Iris pigment epithelial cell (primary cell): ENCODE results near the gene XPC.
"Not testable (repeated sequence)": the region's sequence is repeated elsewhere in the genome, so short reads cannot be mapped to it uniquely, and the experiment has no call there.

ENCODE experiments used
- DNase-seq: peaks from one replicate; pipeline ENCODE4 v3.0.0-alpha.2; 2011; ENCODE audit warnings: low read depth

Gene XPC

DNA sequence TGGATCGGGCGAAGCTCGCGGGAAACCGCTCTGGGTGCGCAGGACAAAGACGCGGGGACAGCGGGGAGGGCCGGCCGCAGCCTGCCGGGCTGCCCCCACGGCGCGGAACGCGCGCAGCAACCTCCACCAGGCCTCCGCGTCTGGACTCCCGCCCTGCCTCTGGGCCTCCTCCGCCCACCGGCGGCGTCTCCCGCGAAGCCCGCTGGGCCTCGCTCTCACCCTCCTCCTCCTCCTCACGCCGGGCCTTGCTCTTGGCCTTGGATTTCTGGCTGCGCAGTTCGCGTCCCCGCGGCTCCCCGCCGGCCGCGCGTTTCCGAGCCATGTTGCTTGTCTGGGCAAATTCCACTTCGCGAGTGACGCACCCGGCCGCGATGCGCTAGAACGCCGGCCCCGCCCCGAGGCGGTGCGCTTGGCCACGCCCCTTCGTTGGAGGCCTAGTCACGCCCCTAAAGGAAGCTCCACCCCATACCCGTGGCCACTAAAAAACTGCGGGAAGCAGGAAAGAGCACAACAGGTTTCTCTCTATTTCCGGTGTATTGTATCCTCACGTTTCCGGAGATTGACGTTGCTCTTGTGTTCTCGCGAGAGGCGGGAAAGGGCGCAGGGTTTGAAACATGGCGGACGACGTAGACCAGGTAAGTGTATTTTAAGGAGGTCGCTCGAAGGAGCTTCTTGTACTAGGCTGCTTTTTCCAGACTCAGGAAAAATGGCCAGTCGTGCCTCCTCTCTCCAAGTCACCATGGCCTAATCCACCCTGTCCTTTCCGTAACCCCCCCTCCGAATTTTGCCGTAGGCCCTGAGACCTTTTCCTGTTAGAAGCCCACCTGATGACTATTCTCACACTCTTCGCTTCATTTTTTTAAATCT is at the start of gene XPC, which contains the start of gene LSM3:
Gene XPC (minus strand): TSS at position 355 of the 867 bp plus-strand sequence. CDS start 33 bp downstream, at position 322.
Gene LSM3 (plus strand): TSS at position 571 of the 867 bp plus-strand sequence. CDS start 44 bp downstream, at position 615.
- peak; percentile 99 for DNase-seq

DNA sequence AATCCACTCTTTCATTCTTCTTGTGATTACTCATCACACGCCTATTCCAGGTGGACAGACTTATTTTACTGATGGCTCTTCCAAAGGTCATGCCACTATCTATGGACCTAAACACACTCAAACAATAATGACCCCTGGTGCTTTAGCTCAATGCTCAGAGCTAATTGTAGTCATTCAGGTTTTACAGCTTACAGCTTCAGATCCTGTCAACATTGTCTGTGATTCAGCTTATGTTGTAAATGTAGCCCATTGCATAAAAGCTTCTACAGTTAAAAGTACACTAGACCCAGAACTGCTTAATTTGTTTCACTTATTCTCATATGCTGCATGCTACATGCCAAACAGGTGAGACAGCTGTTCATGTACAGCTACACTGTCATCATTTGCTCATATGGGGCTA is 49.5 kb upstream of the XPC start:
- DNase-seq: no peak

DNA sequence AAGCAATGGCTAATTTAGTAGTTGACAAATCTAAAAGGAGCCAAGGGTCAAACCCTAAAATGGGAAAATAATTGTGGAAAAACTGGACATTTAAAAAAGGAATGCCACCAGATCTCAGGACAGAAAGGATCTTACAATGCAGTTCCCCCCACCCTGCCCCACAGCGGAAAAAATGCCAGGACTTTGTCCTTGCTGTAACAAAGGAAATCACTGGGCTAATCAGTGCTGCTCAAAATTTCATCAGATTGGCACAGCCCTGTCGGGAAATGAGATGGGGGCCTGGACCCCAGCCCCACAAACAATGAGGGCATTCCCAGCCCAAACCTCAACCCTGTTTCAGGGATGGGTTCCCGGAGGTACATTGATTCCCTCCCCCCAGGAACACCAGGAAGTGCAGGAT is 48.0 kb upstream of the XPC start:
- not testable (repeated sequence) for DNase-seq

DNA sequence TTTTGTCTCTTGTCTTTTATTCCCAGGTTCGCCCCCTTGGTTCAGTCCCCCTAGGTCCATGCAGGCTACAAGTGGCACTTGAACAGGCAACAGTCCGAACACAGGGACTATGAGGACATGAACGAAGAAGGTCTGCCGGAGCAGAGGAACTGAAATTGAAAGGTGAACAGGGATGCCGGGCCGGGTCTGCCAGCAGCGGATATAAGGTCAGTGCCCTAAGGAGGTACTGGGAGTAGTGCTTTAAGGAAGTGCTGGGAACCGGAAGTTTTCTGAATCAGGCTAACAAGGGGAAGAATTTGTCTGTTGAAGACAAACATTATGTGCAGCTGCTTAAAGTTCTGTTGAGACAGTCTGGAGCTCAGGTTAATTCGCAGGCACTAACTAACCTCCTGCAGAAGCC is 47.0 kb upstream of the XPC start:
- DNase-seq: no peak

DNA sequence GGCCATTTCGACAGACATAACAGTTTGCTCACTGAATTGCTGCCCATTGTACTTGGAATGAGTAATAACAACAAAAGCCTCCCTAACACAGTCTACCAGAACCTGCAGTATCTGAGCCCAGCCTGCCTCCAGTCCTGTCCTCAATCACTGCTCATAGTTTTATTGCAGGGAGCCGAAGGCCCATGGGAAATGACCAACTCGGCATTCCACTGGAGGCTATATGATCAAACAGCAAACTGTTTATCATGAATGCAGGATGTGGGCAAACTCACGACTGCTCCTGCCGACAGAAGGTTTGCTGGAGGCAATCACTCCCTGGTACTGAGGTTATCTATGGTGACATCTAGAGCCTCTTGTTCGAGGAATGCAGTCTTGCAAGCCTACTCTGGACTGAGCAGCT is 46.5 kb upstream of the XPC start:
- peak; percentile 46 for DNase-seq

DNA sequence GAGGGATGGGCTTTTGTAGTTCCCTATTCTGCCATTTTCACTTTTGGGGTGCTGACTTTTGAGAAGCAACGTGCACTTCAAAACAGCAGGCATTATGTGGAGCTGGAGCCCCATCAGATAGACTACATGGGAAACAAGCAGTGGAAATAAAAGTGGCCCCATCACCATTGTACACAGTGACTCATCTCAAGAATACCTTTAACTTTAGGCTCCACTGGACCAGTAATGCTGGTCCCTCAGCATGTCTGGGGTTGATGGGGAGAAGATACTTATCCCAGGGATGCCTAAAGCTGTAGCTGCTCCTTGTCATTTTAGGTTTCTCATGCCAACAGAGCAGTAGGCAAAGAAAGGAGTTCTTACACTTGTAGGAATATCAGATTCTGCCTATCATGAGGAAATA is 45.2 kb upstream of the XPC start:
- no peak for DNase-seq

DNA sequence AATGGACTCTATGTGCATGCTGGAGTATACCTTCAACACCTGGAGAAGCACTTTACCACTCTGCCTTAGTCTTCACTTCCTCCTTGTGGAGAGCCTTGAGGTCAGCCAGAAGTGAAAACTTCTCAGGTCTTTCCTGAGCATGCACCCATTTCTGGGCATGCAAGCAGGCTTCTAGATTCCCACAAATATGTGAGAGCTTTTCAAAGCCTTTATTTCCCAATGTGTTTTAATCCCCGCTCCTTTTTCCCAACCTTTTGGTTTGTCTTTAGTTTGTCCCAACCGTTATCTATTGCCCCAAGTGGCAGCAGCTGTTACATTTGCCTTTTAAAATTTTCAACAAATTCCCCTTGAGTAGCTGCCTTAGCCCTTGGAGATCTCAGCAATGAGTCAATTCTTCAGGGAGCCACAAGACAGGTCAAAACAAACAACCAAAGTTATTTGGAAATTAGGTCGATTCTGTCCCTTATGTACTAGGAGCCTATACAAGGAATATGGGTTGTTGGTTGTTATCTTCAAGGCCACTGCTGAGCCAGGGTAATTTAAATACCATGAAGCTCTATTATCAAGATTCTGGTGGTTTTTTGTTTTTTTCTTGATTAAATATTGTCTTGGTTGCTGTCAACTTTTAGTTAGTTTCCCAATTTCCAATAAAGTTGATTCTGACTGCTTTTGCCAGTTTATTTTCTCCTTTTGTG is 44.6 kb upstream of the XPC start:
- DNase-seq: peak; percentile 64

DNA sequence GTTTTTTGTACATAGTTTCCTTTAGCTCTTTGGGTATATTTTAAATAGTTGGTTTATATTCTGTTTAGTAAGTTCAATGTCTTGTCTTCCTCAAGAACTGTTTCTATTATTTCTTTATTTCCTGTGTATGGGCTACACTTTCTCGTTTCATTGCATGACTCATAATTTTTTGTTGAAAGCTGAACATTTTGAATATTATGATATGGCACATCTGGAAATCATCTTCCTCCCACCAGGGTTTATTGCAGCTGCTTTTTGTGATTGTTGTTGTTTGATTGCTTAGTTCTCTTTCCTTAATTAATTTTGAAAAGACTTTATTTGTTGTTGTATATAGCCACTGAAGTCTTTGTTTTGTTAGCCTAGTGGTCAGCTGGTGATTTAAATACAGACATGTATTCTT is 44.1 kb upstream of the XPC start:
- no peak for DNase-seq

DNA sequence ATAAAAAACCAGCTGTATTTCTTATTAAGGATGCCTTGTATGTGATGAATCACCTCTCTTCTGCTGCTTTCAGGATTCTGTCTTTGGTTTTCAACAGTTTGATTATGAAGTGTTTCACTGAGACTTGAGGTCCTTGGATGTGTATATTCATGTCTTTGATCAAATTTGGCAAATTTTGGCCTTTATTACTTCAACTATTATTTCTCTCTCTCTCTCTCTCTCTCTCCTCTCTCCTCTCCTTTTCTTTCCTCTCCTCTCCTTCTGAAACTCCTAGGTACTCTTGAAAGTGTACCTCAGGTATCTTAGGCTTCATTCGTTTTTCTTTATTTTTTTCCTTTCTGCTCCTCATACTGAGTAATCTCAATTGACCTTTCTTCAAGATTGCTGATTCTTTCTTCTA is 43.5 kb upstream of the XPC start:
- no peak for DNase-seq

DNA sequence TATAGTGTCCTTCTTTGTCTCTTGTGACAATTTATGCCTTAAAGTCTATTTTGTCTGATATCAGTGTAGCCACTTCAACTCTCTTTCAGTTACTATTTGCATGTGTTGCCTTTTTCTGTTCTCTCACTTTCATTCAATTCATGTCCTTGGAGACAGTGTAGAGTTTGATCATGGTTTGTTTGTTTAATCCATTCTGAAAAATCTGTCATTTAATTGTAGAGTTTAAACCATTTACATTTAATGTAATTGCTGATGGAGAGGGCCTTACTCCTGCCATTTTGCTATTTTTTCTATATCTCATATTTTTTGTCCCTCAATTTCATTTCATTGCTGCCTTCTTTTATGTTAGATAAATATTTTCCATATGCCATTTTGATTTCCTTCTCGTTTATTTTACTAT is 42.5 kb upstream of the XPC start:
- no peak for DNase-seq

DNA sequence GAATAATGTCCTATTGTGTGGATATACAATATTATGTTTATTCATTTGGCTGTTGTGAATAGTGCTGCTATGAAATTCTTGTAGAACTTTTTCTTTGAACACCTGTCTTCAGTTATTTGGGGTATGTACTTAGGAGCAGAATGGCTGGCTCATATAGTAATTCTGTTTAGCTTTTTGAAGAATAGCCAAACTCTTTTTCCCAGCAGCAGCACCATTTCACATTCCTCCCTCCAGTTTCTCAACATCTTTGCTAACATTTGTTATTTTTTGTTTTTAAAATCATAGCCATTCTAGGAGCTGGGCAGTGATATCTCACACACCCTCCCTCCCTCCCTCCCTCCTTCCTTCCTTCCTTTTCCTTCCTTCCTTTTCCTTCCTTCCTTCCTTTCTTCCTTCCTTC is 40.0 kb upstream of the XPC start:
- DNase-seq: no peak

DNA sequence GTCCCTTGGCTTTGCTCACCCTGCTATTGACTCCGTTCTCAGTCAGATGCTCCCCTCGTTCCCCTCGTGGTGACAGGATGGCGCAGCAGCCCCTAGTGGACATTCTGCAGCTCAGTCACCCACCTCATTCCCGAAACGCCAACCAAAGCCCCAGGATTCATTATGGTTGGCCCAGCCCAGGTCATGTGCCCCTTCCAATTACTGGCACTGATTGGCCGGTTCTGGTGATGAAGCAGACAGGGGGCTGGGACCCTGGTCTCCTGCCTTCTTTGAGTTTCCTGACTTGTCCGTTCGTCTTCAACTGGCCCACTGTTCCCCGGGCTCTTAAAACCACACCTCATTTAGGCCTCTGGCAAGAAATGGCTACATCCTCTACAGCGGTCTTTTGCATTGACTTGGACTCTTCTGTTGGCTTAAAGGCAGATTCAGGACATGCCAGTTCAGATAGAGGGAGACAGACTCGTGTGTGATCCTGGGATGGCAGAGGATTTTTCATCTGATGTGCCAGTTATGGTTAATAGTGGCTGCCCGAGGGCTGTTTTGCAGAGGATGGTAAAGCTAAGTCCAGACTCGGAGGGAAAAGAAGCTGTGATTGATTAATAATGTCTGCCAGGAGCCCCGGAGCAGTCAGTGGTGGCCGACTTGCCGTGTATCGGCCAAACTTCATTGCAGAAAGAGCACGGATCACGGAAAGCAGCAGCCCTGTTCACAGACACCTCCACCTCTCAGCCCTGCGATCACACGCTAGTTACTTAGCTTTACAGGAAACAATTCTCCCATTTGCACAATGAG is 38.1 kb upstream of the XPC start:
- peak; percentile 84 for DNase-seq

DNA sequence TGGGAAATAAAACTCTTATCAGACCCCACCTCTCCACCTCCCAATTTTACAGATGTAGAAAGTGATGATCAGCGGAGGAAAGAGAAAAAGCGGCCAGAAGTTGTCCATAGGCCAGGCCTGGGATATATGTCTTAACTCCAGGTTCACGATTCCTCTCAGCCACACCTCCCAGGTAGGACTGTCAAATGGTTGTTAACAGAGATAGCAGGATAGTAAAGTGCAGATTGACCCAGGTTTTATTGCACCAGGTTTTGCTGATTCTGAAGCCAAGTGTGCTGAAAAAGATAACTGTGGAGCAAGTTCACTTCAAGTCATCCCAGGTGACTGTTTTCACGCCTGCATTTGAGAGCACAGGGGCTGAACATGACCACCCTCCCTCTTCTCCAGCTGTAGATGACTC is 36.4 kb upstream of the XPC start:
- no peak for DNase-seq

DNA sequence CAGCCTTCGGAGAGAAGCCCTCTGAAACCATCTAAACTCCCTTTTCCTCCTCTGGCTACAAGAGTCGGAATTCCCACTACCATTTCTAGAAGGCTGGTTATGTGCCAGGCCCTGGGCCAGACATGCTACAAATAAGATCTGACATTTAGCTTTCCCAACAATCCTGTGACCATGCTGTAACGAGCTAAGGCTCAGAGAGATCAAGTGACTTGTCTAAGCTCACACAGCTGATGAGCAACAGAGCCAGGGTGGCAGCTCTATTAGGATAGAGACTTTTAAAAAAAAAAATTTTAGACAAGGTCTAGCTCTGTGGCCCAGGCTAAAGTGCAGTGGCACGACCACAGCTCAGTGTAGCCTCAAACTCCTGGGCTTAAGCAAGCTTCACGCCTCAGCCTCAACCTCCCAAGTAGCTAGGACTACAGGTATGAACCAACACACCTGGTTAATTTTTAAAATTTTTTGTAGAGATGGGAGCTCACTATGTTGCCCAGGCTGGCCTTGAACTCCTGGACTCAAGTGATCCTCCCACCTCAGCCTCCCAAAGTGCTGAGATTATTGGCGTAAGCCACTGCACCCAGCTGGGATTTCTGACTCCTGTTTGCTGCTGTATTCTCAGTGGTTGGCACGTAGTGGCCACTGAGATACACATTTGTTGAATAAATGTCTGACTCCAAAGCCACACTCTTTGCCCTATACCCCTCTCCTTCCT is 34.8 kb upstream of the XPC start:
- no peak for DNase-seq

DNA sequence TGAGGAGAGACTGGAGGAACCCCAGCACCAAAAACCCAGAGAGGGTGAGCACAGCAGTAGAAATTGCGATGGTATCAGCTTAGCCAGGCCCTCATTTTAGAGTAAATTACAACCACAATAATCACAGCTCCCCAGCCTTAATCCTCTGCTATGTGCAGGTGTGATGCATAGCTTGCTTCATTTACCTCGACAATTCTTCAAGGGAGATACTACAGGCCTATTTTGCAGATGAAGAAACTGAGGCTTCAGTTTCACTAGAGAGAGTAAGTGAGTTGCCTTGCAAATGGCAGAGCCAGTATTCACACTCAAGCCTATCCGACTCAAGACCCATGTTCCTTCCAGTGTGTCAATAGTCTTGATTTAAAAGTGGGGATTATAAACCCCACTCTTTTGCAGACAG is 33.6 kb upstream of the XPC start:
- DNase-seq: no peak

DNA sequence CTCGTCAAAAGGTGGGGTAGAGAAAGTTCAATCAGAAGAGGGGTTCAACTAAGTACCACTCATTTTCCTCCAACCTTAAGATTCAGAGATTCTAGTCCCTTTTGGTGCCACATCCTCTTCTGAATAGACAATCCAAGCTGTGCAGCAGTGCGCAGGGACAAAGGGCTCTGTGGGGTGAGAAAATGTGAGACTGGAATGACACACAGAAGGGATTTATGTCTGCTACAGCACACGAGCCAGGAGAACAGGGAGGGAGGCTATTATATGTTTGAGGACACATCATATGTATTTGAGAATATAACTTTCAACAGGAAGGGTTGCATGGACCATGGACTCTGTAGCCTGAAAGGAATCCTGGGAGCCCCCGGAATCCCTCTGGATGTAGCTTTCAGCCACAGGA is 33.2 kb upstream of the XPC start:
- no peak for DNase-seq

DNA sequence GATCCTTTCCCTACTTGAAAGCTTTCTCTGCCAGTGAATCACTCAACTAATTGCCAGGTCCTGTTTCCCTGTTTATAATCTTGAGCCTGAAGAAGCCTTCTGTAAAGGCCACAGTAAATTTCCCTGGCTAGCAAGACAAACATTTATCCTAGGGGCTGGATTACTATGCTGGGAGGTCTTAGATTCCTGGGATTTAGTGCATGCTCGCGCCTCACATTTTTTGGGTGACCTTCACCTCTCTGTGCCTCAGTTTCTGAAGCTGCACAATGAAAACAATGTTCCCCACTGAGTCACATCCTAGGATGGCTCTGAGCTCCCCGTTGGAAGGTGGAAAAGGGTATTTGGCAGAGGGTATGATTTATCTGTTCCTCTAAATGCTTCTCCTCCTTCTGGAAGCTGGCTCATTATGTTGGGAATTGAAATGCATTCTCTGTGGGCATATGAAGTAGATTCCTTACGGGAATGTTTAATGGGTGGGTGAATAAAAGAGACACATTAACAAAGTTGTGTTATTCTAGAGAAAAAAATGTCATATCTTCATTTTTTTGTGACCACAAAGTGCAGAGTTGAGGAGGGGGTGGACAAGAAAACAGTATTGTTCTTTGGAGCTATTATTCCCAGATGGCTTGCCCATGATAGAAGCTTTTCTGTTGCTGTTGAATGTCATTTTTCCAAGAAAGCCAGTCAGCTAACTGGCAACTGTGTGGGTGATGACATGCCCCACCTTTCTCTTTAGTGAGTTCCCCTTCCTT is 32.6 kb upstream of the XPC start:
- no peak for DNase-seq

DNA sequence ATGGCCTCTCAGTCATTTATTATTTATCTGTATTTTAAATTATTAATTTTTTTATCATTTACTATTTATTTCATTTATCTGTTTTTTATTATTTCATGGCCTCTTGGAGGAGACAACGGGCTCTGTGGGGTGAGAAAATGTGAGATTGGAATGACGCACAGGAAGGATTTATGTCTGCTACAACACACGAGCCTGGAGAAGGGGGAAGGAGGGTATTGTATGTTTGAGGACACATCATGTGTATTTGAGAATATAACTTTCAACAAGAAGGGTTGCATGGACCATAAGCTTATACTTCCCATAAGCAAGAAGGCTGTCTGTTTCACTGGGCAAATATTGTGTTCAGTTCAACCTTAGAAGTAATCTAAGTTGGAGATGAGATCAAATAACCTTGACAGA is 31.9 kb upstream of the XPC start:
- no peak for DNase-seq

DNA sequence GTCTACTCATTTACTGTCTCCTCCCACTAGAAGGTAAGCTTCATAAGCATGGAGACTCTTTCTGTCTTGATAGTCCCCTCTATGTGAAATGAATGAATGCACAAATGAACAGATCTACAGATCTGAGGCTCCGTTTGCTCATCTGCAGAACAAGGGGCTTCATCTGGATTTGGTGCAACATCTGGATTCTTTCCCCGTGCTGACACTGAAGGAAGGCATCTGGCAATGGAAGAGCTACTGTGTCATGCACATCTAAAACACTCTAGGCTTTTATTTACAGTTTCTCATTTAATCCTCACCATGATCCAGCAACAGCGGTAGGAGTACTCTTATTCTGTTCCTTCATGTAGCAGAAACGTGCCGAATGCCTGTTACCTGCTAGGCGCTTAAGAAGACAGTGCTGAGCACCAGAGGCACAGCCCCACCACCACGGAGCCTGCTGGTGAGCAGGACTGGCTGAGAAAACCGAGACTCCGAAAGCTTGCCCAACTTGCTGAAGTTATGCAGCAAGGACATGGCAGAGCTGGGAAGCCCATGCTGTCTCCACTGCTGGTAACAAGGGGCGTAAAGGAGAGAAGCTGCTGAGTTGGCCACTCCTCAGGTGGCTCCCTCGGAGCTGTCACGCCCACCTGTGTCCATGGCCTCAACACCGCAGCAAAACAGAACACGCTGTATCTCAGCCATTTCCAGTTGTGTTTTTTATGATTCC is 31.3 kb upstream of the XPC start:
- no peak for DNase-seq

DNA sequence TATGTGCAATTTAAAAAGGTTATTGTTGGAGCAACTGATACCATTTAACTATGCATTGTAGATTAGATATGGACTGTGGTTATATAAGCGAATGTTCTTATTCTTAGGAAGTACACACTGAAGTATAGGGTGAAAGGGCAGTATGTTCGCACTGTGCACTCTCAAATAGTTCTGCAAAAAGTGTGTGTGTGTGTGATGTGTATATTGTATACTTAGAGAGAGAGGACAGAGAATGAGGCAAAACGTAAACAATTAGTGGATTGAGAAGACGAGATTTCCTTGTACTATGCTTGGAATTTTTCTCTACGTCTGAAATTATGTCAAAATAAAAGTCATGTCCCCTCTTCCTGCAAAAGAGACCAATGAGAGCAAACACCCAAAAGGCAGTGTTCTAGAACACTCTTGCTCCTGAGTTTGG is 30.6 kb upstream of the XPC start:
- DNase-seq: peak; percentile 60

DNA sequence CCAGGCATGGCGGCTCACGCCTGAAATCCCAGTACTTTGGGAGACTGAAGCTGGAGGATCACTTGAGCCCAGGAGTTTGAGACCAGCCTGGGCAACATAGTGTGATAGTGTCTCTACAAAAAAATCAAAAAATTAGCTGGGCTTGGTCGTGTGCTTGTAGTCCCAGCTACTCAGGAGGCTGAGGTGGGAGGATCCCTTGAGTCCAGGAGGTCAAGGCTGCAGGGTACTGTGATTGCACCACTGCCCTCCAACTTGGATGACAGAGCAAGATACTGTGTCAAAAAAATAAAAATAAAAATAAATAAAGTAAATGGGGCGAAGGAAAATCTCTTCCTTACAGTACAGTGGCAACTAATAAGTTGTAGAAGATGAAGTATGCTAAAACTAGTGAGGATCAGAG is 29.8 kb upstream of the XPC start:
- no peak for DNase-seq
